ENCODE measurements around the gene MCEMP1. TPM values are rescaled to one million over a fixed set of nuclear protein-coding genes. Genes with fewer than 3 reads are reported as not detected.

Gene MCEMP1
- not detected for polyA plus RNA-seq (2013, experiment 1 of 2; ENCODE audit: insufficient read length)
- not detected for polyA plus RNA-seq (2013, experiment 2 of 2; ENCODE audit: insufficient read length)

GRCh38 chr19:7676854-7677253 lies at the start of gene MCEMP1:
Gene MCEMP1 (plus strand): TSS chr19:7677090. CDS start chr19:7677121, 31 bp downstream.
- no peak for DNase-seq

- no peak for DNase-seq
These were observed 49.7 kb upstream of the MCEMP1 start for GRCh38 chr19:7627166-7627565.

- DNase-seq: no peak
These were observed 48.1 kb upstream of the MCEMP1 start for GRCh38 chr19:7628589-7629311.

GRCh38 chr19:7629347-7630054 lies 47.4 kb upstream of the MCEMP1 start, which contains the start of the genes PET100 and XAB2:
Gene PET100 (plus strand): TSS chr19:7629793. CDS start chr19:7629834, 41 bp downstream.
Gene XAB2 (minus strand): TSS chr19:7629545. CDS start chr19:7629527, 18 bp downstream.
- peak; percentile 99 for DNase-seq

GRCh38 chr19:7631577-7631976 lies 45.3 kb upstream of the MCEMP1 start:
- DNase-seq: no peak

- no peak for DNase-seq
These were observed 44.3 kb upstream of the MCEMP1 start for GRCh38 chr19:7632340-7633203.

GRCh38 chr19:7633698-7634097 lies 43.2 kb upstream of the MCEMP1 start, which contains the start of gene PCP2:
Gene PCP2 (minus strand): TSS chr19:7633719. CDS start chr19:7633457, 262 bp downstream.
- DNase-seq: no peak

GRCh38 chr19:7635670-7636069 lies 41.2 kb upstream of the MCEMP1 start:
- DNase-seq: no peak

GRCh38 chr19:7636317-7636690 lies 40.6 kb upstream of the MCEMP1 start:
- no peak for DNase-seq

- DNase-seq: no peak
These were observed 40.1 kb upstream of the MCEMP1 start, which contains the start of gene STXBP2 for GRCh38 chr19:7636691-7637373. Gene STXBP2 (plus strand): TSS chr19:7637110. CDS start chr19:7637150, 40 bp downstream.

GRCh38 chr19:7637374-7638256 lies 39.3 kb upstream of the MCEMP1 start:
- DNase-seq: no peak

GRCh38 chr19:7638802-7639465 lies 38.0 kb upstream of the MCEMP1 start:
- no peak for DNase-seq

- DNase-seq: no peak
These were observed 37.0 kb upstream of the MCEMP1 start for GRCh38 chr19:7639863-7640348.

- no peak for DNase-seq
These were observed 36.1 kb upstream of the MCEMP1 start for GRCh38 chr19:7640803-7641202.

GRCh38 chr19:7641290-7642276 lies 35.3 kb upstream of the MCEMP1 start:
- DNase-seq: no peak

GRCh38 chr19:7642295-7643030 lies 34.4 kb upstream of the MCEMP1 start:
- no peak for DNase-seq

- no peak for DNase-seq
These were observed 33.9 kb upstream of the MCEMP1 start for GRCh38 chr19:7643031-7643415.
